OCI-LY1 (cell line): Measurements from ENCODE around the gene AQP12B.

Source experiments
- H2AFZ ChIP-seq: fragments of 200-600 bp; sonication (generic), shearing (Covaris generic); 2 replicates; pipeline ENCODE4 v1.6.0; 2014; ENCODE audit warnings: antibody characterized with exemption, mild to moderate bottlenecking, low read length
- H3F3A ChIP-seq: fragments of 200-600 bp; sonication (generic), shearing (Covaris generic); 2 replicates; pipeline ENCODE4 v1.6.0; 2014; ENCODE audit warnings: mild to moderate bottlenecking, antibody characterized with exemption, low read length, moderate library complexity; ENCODE audit not compliant: insufficient read depth
- H3K27ac ChIP-seq: fragments of 200-600 bp; sonication (generic); 2 replicates; pipeline ENCODE4 v1.5.1; 2014; ENCODE audit warnings: low read length, mixed run types, mild to moderate bottlenecking, low read depth; ENCODE audit not compliant: poor library complexity, severe bottlenecking
- H3K27me3 ChIP-seq: fragments of 200-600 bp; sonication (generic); 2 replicates; pipeline ENCODE4 v1.6.0; 2014; ENCODE audit warnings: antibody characterized with exemption, mild to moderate bottlenecking, low read length, moderate library complexity; ENCODE audit not compliant: insufficient read depth
- H3K36me3 ChIP-seq: fragments of 200-600 bp; sonication (generic); 2 replicates; pipeline ENCODE4 v1.6.1; 2014; ENCODE audit warnings: mild to moderate bottlenecking, antibody characterized with exemption, low read length, moderate library complexity, mixed read lengths; ENCODE audit not compliant: insufficient read depth
- H3K4me1 ChIP-seq: fragments of 200-600 bp; sonication (generic); 2 replicates; pipeline ENCODE4 v1.5.1; 2014; ENCODE audit warnings: mild to moderate bottlenecking, low read length, moderate library complexity; ENCODE audit not compliant: insufficient read depth, severe bottlenecking
- H3K4me2 ChIP-seq: fragments of 200-600 bp; sonication (generic), shearing (Covaris generic); 2 replicates; pipeline ENCODE4 v1.6.1; 2014; ENCODE audit warnings: low read length
- H3K4me3 ChIP-seq: fragments of 200-600 bp; sonication (generic); 2 replicates; pipeline ENCODE4 v1.5.1; 2014; ENCODE audit warnings: low read length, low read depth, mild to moderate bottlenecking, mixed read lengths; ENCODE audit not compliant: poor library complexity, severe bottlenecking
- H3K79me2 ChIP-seq: fragments of 200-600 bp; shearing (Covaris generic); 2 replicates; pipeline ENCODE4 v1.6.1; 2016; ENCODE audit warnings: mixed run types, low read length, mixed read lengths; ENCODE audit not compliant: insufficient read depth
- H3K9ac ChIP-seq: fragments of 200-600 bp; sonication (generic), shearing (Covaris generic); 2 replicates; pipeline ENCODE4 v1.6.1; 2014; ENCODE audit warnings: mild to moderate bottlenecking, low read length, mixed read lengths
- H3K9me2 ChIP-seq: fragments of 200-600 bp; sonication (generic), shearing (Covaris generic); 2 replicates; pipeline ENCODE4 v1.6.1; 2014; ENCODE audit warnings: low read depth, mild to moderate bottlenecking, low read length, mixed read lengths
- H3K9me3 ChIP-seq: fragments of 200-600 bp; shearing (Covaris generic); 2 replicates; pipeline ENCODE4 v1.6.1; 2014; ENCODE audit warnings: low read length, mixed read lengths
- H4K20me1 ChIP-seq: fragments of 200-600 bp; sonication (generic), shearing (Covaris generic); 2 replicates; pipeline ENCODE4 v1.6.0; 2016; ENCODE audit warnings: mild to moderate bottlenecking, low read length; ENCODE audit not compliant: insufficient read depth
- EZH2 ChIP-seq: fragments of 200-600 bp; sonication (generic), shearing (Covaris generic); IDR thresholded peaks from 2 replicates; pipeline ENCODE4 v1.8.0; 2017; ENCODE audit warnings: borderline replicate concordance, mixed run types, mild to moderate bottlenecking, antibody characterized with exemption, low read length, moderate library complexity, mixed read lengths
- TF ChIP-seq, protein P1 (sequence below): fragments of 200-600 bp; sonication (generic), shearing (Covaris generic); IDR thresholded peaks from 2 replicates; pipeline ENCODE4 v1.5.1; 2017; ENCODE audit warnings: mild to moderate bottlenecking, antibody characterized with exemption, low read length, moderate library complexity, mixed read lengths

The AQP12B gene

DNA sequence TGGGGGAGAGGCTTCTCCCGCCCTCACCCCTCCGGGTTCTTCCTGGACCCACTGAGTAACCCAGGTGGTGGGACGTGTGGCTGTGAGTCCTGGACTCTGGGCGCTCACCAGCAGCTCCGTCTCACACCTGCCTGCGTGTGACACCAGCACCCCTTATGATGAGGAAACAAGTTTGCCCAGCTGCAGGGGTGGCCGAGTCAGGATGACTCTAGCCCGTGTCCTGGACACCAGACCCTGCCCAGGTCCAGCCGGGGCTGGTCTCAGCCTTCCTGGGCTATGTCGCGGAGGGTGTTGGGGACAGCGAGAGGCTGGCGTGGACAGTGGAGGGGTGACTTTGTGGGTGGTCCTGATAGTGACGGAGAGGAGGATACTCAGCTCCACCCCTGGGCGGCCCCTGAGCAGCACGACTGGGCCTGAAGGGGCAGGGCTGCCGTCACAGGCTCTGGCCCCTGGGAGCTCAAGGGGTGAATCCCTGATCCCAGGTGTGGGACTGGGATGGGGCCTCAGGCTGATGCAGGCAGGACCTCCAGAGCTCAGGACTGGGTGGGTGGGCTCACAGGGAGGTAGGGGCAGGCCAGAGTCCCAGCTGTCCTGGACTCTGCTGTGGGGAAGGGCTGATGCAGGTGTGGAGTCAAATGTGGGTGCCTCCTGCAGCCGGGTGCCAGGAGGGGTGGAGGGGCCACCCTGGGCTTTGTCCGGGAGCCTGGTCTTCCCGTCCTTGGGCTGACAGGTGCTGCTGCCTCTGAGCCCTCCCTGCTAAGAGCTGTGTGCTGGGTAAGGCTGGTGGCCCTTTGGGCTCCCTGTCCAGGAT lies 53.7 kb downstream of the AQP12B start:
- H3K9me2 ChIP-seq = no peaks in the 10 kb centered on the region
- H4K20me1 ChIP-seq = no peaks in the 10 kb centered on the region
- H3K9ac ChIP-seq = no peak overlapping the region
- no peaks in the 10 kb centered on the region for H3K9me3 ChIP-seq
- no peak overlapping the region for H3K4me2 ChIP-seq
- no peak overlapping the region for H3K27ac ChIP-seq
- no peak overlapping the region for H3K4me3 ChIP-seq
- no peaks in the 10 kb centered on the region for H3K36me3 ChIP-seq
- no peak overlapping the region for H2AFZ ChIP-seq
- no peaks in the 10 kb centered on the region for H3K27me3 ChIP-seq
- no peaks in the 10 kb centered on the region for H3K4me1 ChIP-seq
- H3K79me2 ChIP-seq = no peaks in the 10 kb centered on the region
- H3F3A ChIP-seq = no peaks in the 10 kb centered on the region
- no peak for TF ChIP-seq EZH2
- TF ChIP-seq, protein P1, sequence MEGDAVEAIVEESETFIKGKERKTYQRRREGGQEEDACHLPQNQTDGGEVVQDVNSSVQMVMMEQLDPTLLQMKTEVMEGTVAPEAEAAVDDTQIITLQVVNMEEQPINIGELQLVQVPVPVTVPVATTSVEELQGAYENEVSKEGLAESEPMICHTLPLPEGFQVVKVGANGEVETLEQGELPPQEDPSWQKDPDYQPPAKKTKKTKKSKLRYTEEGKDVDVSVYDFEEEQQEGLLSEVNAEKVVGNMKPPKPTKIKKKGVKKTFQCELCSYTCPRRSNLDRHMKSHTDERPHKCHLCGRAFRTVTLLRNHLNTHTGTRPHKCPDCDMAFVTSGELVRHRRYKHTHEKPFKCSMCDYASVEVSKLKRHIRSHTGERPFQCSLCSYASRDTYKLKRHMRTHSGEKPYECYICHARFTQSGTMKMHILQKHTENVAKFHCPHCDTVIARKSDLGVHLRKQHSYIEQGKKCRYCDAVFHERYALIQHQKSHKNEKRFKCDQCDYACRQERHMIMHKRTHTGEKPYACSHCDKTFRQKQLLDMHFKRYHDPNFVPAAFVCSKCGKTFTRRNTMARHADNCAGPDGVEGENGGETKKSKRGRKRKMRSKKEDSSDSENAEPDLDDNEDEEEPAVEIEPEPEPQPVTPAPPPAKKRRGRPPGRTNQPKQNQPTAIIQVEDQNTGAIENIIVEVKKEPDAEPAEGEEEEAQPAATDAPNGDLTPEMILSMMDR = no peak

DNA sequence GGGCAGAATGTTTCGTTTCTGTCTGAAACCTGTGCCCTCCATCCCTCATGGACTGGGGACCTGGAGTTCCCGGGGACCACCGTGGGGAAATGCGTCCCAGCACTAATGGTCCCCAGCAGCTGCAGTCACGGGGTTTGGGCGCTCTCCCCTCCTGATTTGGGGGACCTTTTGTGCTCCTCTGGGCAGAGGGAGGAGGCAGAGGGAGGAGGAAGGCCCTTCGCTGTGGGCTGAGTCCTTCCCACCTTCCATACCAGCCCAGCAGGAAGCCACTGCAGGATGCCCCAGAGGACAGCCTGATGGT lies 54.2 kb downstream of the AQP12B start:
- H3K4me1 ChIP-seq = no peaks in the 10 kb centered on the region
- H3K9me2 ChIP-seq = no peaks in the 10 kb centered on the region
- H3K27me3 ChIP-seq = no peaks in the 10 kb centered on the region
- no peak overlapping the region for H3K27ac ChIP-seq
- H3K79me2 ChIP-seq = no peaks in the 10 kb centered on the region
- H3K9ac ChIP-seq = no peak overlapping the region
- no peaks in the 10 kb centered on the region for H3K36me3 ChIP-seq
- no peak overlapping the region for H3K4me2 ChIP-seq
- TF ChIP-seq, protein P1 = no peak
- TF ChIP-seq EZH2 = no peak
- no peak overlapping the region for H2AFZ ChIP-seq
- no peaks in the 10 kb centered on the region for H3F3A ChIP-seq
- H3K4me3 ChIP-seq = no peak overlapping the region
- no peaks in the 10 kb centered on the region for H3K9me3 ChIP-seq
- H4K20me1 ChIP-seq = no peaks in the 10 kb centered on the region

DNA sequence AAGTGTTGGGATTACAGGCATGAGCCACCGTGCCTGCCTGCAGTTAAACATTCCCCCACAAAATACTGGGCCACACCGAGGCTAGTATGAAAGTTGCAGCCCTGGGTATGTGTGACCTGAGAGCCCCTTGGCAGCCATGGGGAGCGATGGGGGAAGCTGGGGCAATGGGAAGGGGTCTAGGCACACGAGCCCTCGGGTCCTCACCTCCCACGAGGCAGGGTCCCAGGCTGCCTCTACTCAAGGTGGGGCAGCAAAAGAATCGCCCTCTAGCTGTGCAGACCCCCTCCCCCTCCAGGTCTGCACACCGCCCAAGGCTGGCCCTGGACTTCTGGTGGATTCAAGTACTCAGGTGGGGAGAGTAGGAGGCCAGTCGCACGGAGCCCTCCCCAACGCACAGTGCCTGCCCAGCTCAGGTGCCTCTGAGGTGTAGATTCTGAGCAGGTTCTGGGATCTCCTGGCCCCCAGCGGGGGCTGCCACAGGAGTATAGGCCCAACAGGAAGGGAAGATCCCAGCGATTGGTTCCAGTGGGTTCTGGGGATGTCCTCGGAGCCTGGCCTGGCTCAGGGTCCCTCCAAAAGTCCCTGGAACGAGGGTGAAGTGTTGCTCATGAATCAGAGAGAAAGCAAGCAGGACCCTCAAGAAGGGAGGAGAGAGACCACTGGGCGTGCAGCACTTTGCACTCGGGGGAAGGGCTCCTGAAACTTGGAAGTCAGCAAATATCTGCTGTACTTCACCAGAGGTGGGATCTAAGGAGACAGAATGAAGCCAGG lies 54.8 kb downstream of the AQP12B start:
- H3K27ac ChIP-seq = no peak overlapping the region
- H3K9me2 ChIP-seq = no peaks in the 10 kb centered on the region
- H3K4me2 ChIP-seq = no peak overlapping the region
- no peaks in the 10 kb centered on the region for H3K36me3 ChIP-seq
- no peak overlapping the region for H3K4me3 ChIP-seq
- no peaks in the 10 kb centered on the region for H4K20me1 ChIP-seq
- H3K9ac ChIP-seq = no peak overlapping the region
- no peaks in the 10 kb centered on the region for H3K4me1 ChIP-seq
- H3K27me3 ChIP-seq = no peaks in the 10 kb centered on the region
- H2AFZ ChIP-seq = no peak overlapping the region
- no peak for TF ChIP-seq EZH2
- TF ChIP-seq, protein P1 = no peak
- H3F3A ChIP-seq = no peaks in the 10 kb centered on the region
- H3K79me2 ChIP-seq = no peaks in the 10 kb centered on the region
- H3K9me3 ChIP-seq = no peaks in the 10 kb centered on the region
